Tongue (tissue), 2 donors: Measurements from ENCODE around the gene PTRHD1. TPM values are rescaled to one million over a fixed set of nuclear protein-coding genes. Genes with fewer than 3 reads are reported as not detected.

Source experiments
- DNase-seq: peaks from one replicate; pipeline ENCODE4 v3.0.0-alpha.2; 2015
- total RNA-seq: library from RNA; depleted of rRNA; stranded (reverse); fragments of >200 nt; gene quantifications from one replicate; pipeline ENCODE4 v1.2.3, GENCODE V29; 2014

The PTRHD1 gene
- total RNA-seq, 1 donor from 2014 or later = 55.8 TPM

GRCh38 chr2:24830351-24830750 lies 37.2 kb upstream of the PTRHD1 start:
- DNase-seq = no peak

GRCh38 chr2:24828238-24828996 lies 35.2 kb upstream of the PTRHD1 start:
- no peak for DNase-seq

GRCh38 chr2:24827321-24828237 lies 34.4 kb upstream of the PTRHD1 start:
- DNase-seq = peak; percentile 96

GRCh38 chr2:24826773-24827145 lies 33.6 kb upstream of the PTRHD1 start:
- DNase-seq = no peak

- no peak for DNase-seq
Measured at GRCh38 chr2:24825883-24826772, 32.9 kb upstream of the PTRHD1 start.

GRCh38 chr2:24824966-24825882 lies 32.0 kb upstream of the PTRHD1 start:
- DNase-seq = no peak

GRCh38 chr2:24824071-24824588 lies 30.9 kb upstream of the PTRHD1 start:
- no peak for DNase-seq

- DNase-seq = no peak
Measured at GRCh38 chr2:24822049-24822706, 29.0 kb upstream of the PTRHD1 start.

- DNase-seq = no peak
Measured at GRCh38 chr2:24821433-24821891, 28.3 kb upstream of the PTRHD1 start.

GRCh38 chr2:24820598-24821432 lies 27.6 kb upstream of the PTRHD1 start:
- DNase-seq = no peak

GRCh38 chr2:24820175-24820513 lies 27.0 kb upstream of the PTRHD1 start:
- DNase-seq = no peak

GRCh38 chr2:24819442-24820174 lies 26.4 kb upstream of the PTRHD1 start:
- no peak for DNase-seq

- DNase-seq = no peak
Measured at GRCh38 chr2:24818721-24819167, 25.6 kb upstream of the PTRHD1 start.

- DNase-seq = no peak
Measured at GRCh38 chr2:24816884-24817283, 23.7 kb upstream of the PTRHD1 start.

- no peak for DNase-seq
Measured at GRCh38 chr2:24816404-24816803, 23.2 kb upstream of the PTRHD1 start.

- no peak for DNase-seq
Measured at GRCh38 chr2:24815171-24815570, 22.0 kb upstream of the PTRHD1 start.

- peak; percentile 47 for DNase-seq
Measured at GRCh38 chr2:24814516-24814915, 21.3 kb upstream of the PTRHD1 start.

GRCh38 chr2:24813691-24814137 lies 20.5 kb upstream of the PTRHD1 start:
- peak; percentile 61 for DNase-seq
